A549 (cell line): Measurements from ENCODE around the gene REM1. TPM values are rescaled to one million over a fixed set of nuclear protein-coding genes. Genes with fewer than 3 reads are reported as not detected.

Experiments
- CBX2 ChIP-seq: fragments of 200-600 bp; sonication (generic); IDR thresholded peaks from 2 replicates; pipeline ENCODE4 v1.6.1; 2016; ENCODE audit warnings: low read depth, mild to moderate bottlenecking, borderline replicate concordance
- CBX8 ChIP-seq: fragments of 200-600 bp; sonication (generic); IDR thresholded peaks from 2 replicates; pipeline ENCODE4 v1.6.1; 2016
- CHD4 ChIP-seq: fragments of 200-600 bp; sonication (generic); IDR thresholded peaks from 2 replicates; pipeline ENCODE4 v1.6.1; 2016; ENCODE audit warnings: antibody characterized with exemption, mild to moderate bottlenecking, borderline replicate concordance
- CTCF ChIP-seq: fragments of >200 bp; sonication (Bioruptor Twin); formaldehyde crosslinking; IDR thresholded peaks from 3 replicates; pipeline ENCODE4 v1.5.1; 2016
- E2F6 ChIP-seq: IDR thresholded peaks from 2 replicates; pipeline ENCODE4 v1.6.1; 2012; ENCODE audit warnings: low read depth, borderline replicate concordance
- EHMT2 ChIP-seq: fragments of 200-600 bp; sonication (generic); IDR thresholded peaks from 2 replicates; pipeline ENCODE4 v1.6.1; 2016; ENCODE audit warnings: antibody characterized with exemption, low read depth, mild to moderate bottlenecking, moderate library complexity
- ESRRA ChIP-seq: fragments of 150-350 bp; IDR thresholded peaks from 2 replicates; pipeline ENCODE4 v1.6.1; 2014; ENCODE audit warnings: mild to moderate bottlenecking, low read length, borderline replicate concordance
- FOSL2 ChIP-seq, 2 experiments: fragments of 450-650 bp in 1 of 2; fragments of >200 bp in 1 of 2; sonication (Bioruptor Twin) in 1 of 2; formaldehyde crosslinking; IDR thresholded peaks; 2 replicates each; pipeline versions ENCODE4 v1.5.0 to v1.6.1; 2016 to 2020; ENCODE audit warnings: mild to moderate bottlenecking in 1 of 2, moderate library complexity in 1 of 2
- GATA3 ChIP-seq: IDR thresholded peaks from 2 replicates; pipeline ENCODE4 v1.6.1; 2012; ENCODE audit warnings: borderline replicate concordance
- HDAC2 ChIP-seq: fragments of 200-600 bp; sonication (generic); IDR thresholded peaks from 2 replicates; pipeline ENCODE4 v1.6.1; 2016
- HMGXB4 ChIP-seq: fragments of 250-450 bp; sonication (Bioruptor Pico); IDR thresholded peaks from 2 replicates; pipeline ENCODE4 v1.5.0; 2021; ENCODE audit warnings: mild to moderate bottlenecking, moderate library complexity, borderline replicate concordance
- HOXA7 ChIP-seq: fragments of 250-450 bp; sonication (Bioruptor Pico); IDR thresholded peaks from 2 replicates; pipeline ENCODE4 v1.5.0; 2020; ENCODE audit warnings: mild to moderate bottlenecking, moderate library complexity
- HOXB13 ChIP-seq: fragments of 250-450 bp; sonication (Bioruptor Pico); IDR thresholded peaks from 2 replicates; pipeline ENCODE4 v1.5.0; 2020; ENCODE audit warnings: low read depth, mild to moderate bottlenecking, moderate library complexity
- HOXB5 ChIP-seq: fragments of 250-450 bp; sonication (Bioruptor Pico); IDR thresholded peaks from 2 replicates; pipeline ENCODE4 v1.5.0; 2020; ENCODE audit warnings: mild to moderate bottlenecking, moderate library complexity
- JUN ChIP-seq, 2 experiments: fragments of >200 bp; sonication (Bioruptor Twin); formaldehyde crosslinking; IDR thresholded peaks; 2 replicates in 1 of 2; 3 replicates in 1 of 2; pipeline ENCODE4 v1.6.1; 2016 to 2017
- JUNB ChIP-seq: fragments of >200 bp; sonication (Bioruptor Twin); formaldehyde crosslinking; IDR thresholded peaks from 2 replicates; pipeline ENCODE4 v1.6.1; 2016
- MAZ ChIP-seq: fragments of 150-350 bp; IDR thresholded peaks from 2 replicates; pipeline ENCODE4 v1.6.1; 2014; ENCODE audit warnings: antibody characterized with exemption, low read depth, low read length, borderline replicate concordance
- NFE2L2 ChIP-seq: fragments of 150-350 bp; conservative IDR thresholded peaks from 2 replicates; pipeline ENCODE4 v1.6.1; 2014; ENCODE audit warnings: low read length
- NPAS2 ChIP-seq: fragments of 250-450 bp; sonication (Bioruptor Pico); IDR thresholded peaks from 2 replicates; pipeline ENCODE4 v1.8.0; 2022; ENCODE audit warnings: mild to moderate bottlenecking, moderate library complexity, borderline replicate concordance
- NR3C1 ChIP-seq: fragments of >200 bp; sonication (Bioruptor Twin); formaldehyde crosslinking; IDR thresholded peaks from 3 replicates; pipeline ENCODE4 v1.6.1; 2017
- PBX3 ChIP-seq: IDR thresholded peaks from 2 replicates; pipeline ENCODE4 v1.6.1; 2012
- PHF8 ChIP-seq: fragments of 200-600 bp; sonication (generic); IDR thresholded peaks from 2 replicates; pipeline ENCODE4 v1.6.1; 2016; ENCODE audit warnings: low read depth, mild to moderate bottlenecking, antibody characterized with exemption, moderate library complexity, borderline replicate concordance
- POLR2A ChIP-seq: IDR thresholded peaks from 2 replicates; pipeline ENCODE4 v1.6.1; 2012; ENCODE audit warnings: mild to moderate bottlenecking, low read length
- RAD21 ChIP-seq, 2 experiments: fragments of >200 bp in 1 of 2; sonication (Bioruptor Twin) in 1 of 2; formaldehyde crosslinking in 1 of 2; IDR thresholded peaks in 1 of 2; conservative IDR thresholded peaks in 1 of 2; 2 replicates in 1 of 2; 3 replicates in 1 of 2; pipeline ENCODE4 v1.6.1; 2012 to 2018; ENCODE audit warnings: inconsistent platforms in 1 of 2
- RARB ChIP-seq: fragments of 250-450 bp; sonication (Bioruptor Pico); IDR thresholded peaks from 2 replicates; pipeline ENCODE4 v1.8.0; 2021; ENCODE audit warnings: mild to moderate bottlenecking, moderate library complexity
- REST ChIP-seq: fragments of 200-600 bp; sonication (generic); IDR thresholded peaks from 2 replicates; pipeline ENCODE4 v1.6.1; 2016; ENCODE audit warnings: antibody characterized with exemption, mild to moderate bottlenecking, moderate library complexity
- RFX5 ChIP-seq: fragments of 450-650 bp; IDR thresholded peaks from 2 replicates; pipeline ENCODE4 v1.7.1; 2014; ENCODE audit warnings: antibody characterized with exemption, mild to moderate bottlenecking, moderate library complexity
- RNF2 ChIP-seq: fragments of 200-600 bp; sonication (generic); IDR thresholded peaks from 2 replicates; pipeline ENCODE4 v1.6.1; 2016; ENCODE audit warnings: low read depth, mild to moderate bottlenecking, antibody characterized with exemption, moderate library complexity, borderline replicate concordance
- SMC3 ChIP-seq: fragments of >200 bp; sonication (Bioruptor Twin); formaldehyde crosslinking; IDR thresholded peaks from 3 replicates; pipeline ENCODE4 v1.6.1; 2018; ENCODE audit warnings: inconsistent platforms
- SREBF2 ChIP-seq: fragments of 450-650 bp; IDR thresholded peaks from 2 replicates; pipeline ENCODE4 v1.6.1; 2014; ENCODE audit warnings: mild to moderate bottlenecking, moderate library complexity
- TP53 ChIP-seq: fragments of 250-450 bp; sonication (Bioruptor Pico); IDR thresholded peaks from 2 replicates; pipeline ENCODE4 v1.5.0; 2021; ENCODE audit warnings: mild to moderate bottlenecking, moderate library complexity
- USF2 ChIP-seq: fragments of 450-650 bp; IDR thresholded peaks from 2 replicates; pipeline ENCODE4 v1.6.1; 2014; ENCODE audit warnings: antibody characterized with exemption
- polyA plus RNA-seq, 4 experiments: library from polyadenylated mRNA; depleted of rRNA in 3 of 4; stranded (reverse); fragments of >200 nt; fragmentation: RNase III in 1 of 4; extraction: RNeasy Plus Mini Kit Qiagen cat#74134 plus additional on column Dnase treatment in 1 of 4; gene quantifications; 2 replicates in 3 of 4; 3 replicates in 1 of 4; pipeline ENCODE4 v1.2.3, GENCODE V29; 2011 to 2017

The REM1 gene
- polyA plus RNA-seq, 2 of the 4 experiments (the other 2 are of a cell fraction) = not detected

GRCh38 chr20:31514154-31515071 lies 39.3 kb downstream of the REM1 start, which contains the start of gene HM13 (continued):
- TF ChIP-seq HOXB5 (CRISPR knock-in tag) (peak; percentile 94), HDAC2 (no peak), REST (no peak), EHMT2 (no peak), RFX5 (peak; percentile 30; the same call in 1 of the 2 replicates), HOXB13 (CRISPR knock-in tag) (peak; percentile 85), CTCF (peak; percentile 93), PBX3 (0 out of 2 replicates have a peak, but pooled peaks have one; percentile 12), FOSL2 (IDR thresholded peaks at IDR 0.05) (no peak), FOSL2 (CRISPR knock-in tag; IDR thresholded peaks at IDR 0.05) (no peak; the same call in 1 of the 2 replicates), HOXA7 (CRISPR knock-in tag) (no peak), SREBF2 (no peak), NR3C1 (no peak), HMGXB4 (no peak), GATA3 (no peak), CBX2 (no peak), JUN (IDR thresholded peaks at IDR 0.05) (peak in 1 of 2 experiments; percentile 88; a peak in 4 of 5 replicates), RARB (CRISPR knock-in tag) (no peak), RNF2 (no peak), JUNB (no peak), MAZ (no peak), ESRRA (no peak), CBX8 (no peak), CHD4 (no peak), RAD21 (conservative IDR thresholded peaks at IDR 0.05 in 1 of 2, IDR thresholded peaks at IDR 0.05 in 1 of 2) (no peak), USF2 (0 out of 2 replicates have a peak, but pooled peaks have one; percentile 8), NPAS2 (CRISPR knock-in tag) (peak; percentile 54; the same call in 1 of the 2 replicates), PHF8 (peak; percentile 87), SMC3 (0 out of 3 replicates have a peak, but pooled peaks have one; percentile 27), E2F6 (peak; percentile 75), TP53 (CRISPR knock-in tag) (no peak), NFE2L2 (no peak), POLR2A (peak; percentile 97)
